K562 (cell line): Measurements from ENCODE around the gene AP3S2. TPM values are rescaled to one million over a fixed set of nuclear protein-coding genes. Genes with fewer than 3 reads are reported as not detected.
A peak's percentile ranks its signal among the peaks of the same experiment; 100 is the strongest.

Source experiments
- ATAC-seq: fragments of 200-7000 bp; cut with Tn5 transposase; 3 replicates; pipeline ENCODE4 v1.9.1; 2020; ENCODE audit warnings: moderate library complexity
- BruUV-seq: library from RNA; stranded (reverse); fragments of 400-500 nt; replicated peaks from 2 replicates; lab custom pipeline; 2021; lab: Mats Ljungman, UMichigan
- CTCF ChIA-PET: fragments of 300-600 bp; formaldehyde crosslinking; extraction: SDS; loops from one replicate; lab custom pipeline; 2021; ENCODE audit warnings: low intra/inter-chr PET ratio; lab: Yijun Ruan, JAX
- POLR2A ChIA-PET: fragments of 300-600, 350-650 bp; sonication (Branson Sonifier 250); formaldehyde crosslinking; extraction: SDS; loops from one replicate; lab custom pipeline; 2021; ENCODE audit warnings: antibody characterized with exemption, inconsistent platforms; lab: Yijun Ruan, JAX
- DNase-seq, 4 experiments: peaks; one replicate each; pipeline versions ENCODE4 v3.0.0 to v3.0.0-alpha.2; 2011 to 2018; ENCODE audit warnings: low spot score in 3 of 4, mixed read lengths in 3 of 4; ENCODE audit errors: extremely low read depth in 1 of 4
- FAIRE-seq: peaks from 2 replicates; lab custom pipeline; 2011; peaks lifted over from hg19 to GRCh38; lab: Jason Lieb, UNC
- H2AFZ ChIP-seq: 2 replicates; pipeline ENCODE4 v1.6.0; 2011; ENCODE audit warnings: low read depth, low read length, control low read depth, inconsistent platforms
- H3K27ac ChIP-seq: fragments of 200-600 bp; 3 replicates; pipeline ENCODE4 v1.8.0; 2011; ENCODE audit warnings: low read depth, mild to moderate bottlenecking, control low read depth, inconsistent platforms, low read length, moderate library complexity, mixed read lengths; ENCODE audit errors: extremely low read depth
- H3K27me3 ChIP-seq, 2 experiments: fragments of 300-600 bp in 1 of 2; 2 replicates in 1 of 2; 3 replicates in 1 of 2; pipeline versions ENCODE4 v1.6.0 to v1.8.0; 2011; ENCODE audit warnings: inconsistent platforms in 2 of 2, low read length in 2 of 2, mild to moderate bottlenecking in 1 of 2, mixed read lengths in 1 of 2, moderate library complexity in 1 of 2; ENCODE audit not compliant: control insufficient read depth in 2 of 2, insufficient read depth in 2 of 2
- H3K36me3 ChIP-seq: fragments of 300-600 bp; 3 replicates; pipeline ENCODE4 v1.8.0; 2011; ENCODE audit warnings: mild to moderate bottlenecking, low read length, inconsistent platforms; ENCODE audit not compliant: control insufficient read depth, insufficient read depth
- H3K4me1 ChIP-seq, 2 experiments: fragments of 200-600 bp in 1 of 2; replicated peaks in 1 of 2; 2 replicates in 1 of 2; 3 replicates in 1 of 2; pipeline versions ENCODE4 v1.5.1 to v1.8.0; 2011; ENCODE audit warnings: inconsistent platforms in 2 of 2, low read length in 2 of 2, mild to moderate bottlenecking in 1 of 2, mixed read lengths in 1 of 2, moderate library complexity in 1 of 2; ENCODE audit not compliant: control insufficient read depth in 2 of 2, insufficient read depth in 2 of 2
- H3K4me2 ChIP-seq: 2 replicates; pipeline ENCODE4 v1.6.1; 2011; ENCODE audit warnings: low read length, control low read depth, inconsistent platforms, mixed read lengths; ENCODE audit not compliant: insufficient read depth
- H3K4me3 ChIP-seq: fragments of 200-600 bp; sonication (generic), shearing (Covaris generic); 2 replicates; pipeline ENCODE4 v1.5.1; 2016; ENCODE audit warnings: control low read depth, inconsistent platforms
- H3K79me2 ChIP-seq: fragments of 200-600 bp; 3 replicates; pipeline ENCODE4 v1.8.0; 2011; ENCODE audit warnings: low read length, inconsistent platforms; ENCODE audit not compliant: control insufficient read depth, insufficient read depth
- H3K9ac ChIP-seq, 2 experiments: 2 replicates each; pipeline versions ENCODE4 v1.6.0 to v1.6.1; 2011; ENCODE audit warnings: low read depth in 2 of 2, low read length in 2 of 2, control low read depth in 1 of 2, inconsistent platforms in 1 of 2, mild to moderate bottlenecking in 1 of 2, mixed read lengths in 1 of 2; ENCODE audit not compliant: insufficient read depth in 1 of 2
- H3K9me1 ChIP-seq: one replicate; pipeline ENCODE4 v1.6.0; 2011; ENCODE audit warnings: inconsistent platforms, mild to moderate bottlenecking, low read length, moderate library complexity; ENCODE audit not compliant: control insufficient read depth, insufficient read depth
- H3K9me3 ChIP-seq: replicated peaks from 2 replicates; pipeline ENCODE4 v1.5.1; 2011; ENCODE audit warnings: low read depth, low read length, inconsistent platforms; ENCODE audit not compliant: control insufficient read depth, insufficient read depth
- H4K20me1 ChIP-seq: replicated peaks from 2 replicates; pipeline ENCODE4 v1.6.1; 2011; ENCODE audit warnings: low read length, inconsistent platforms, mixed read lengths; ENCODE audit not compliant: control insufficient read depth, insufficient read depth
- CAMTA2 ChIP-seq: fragments of 250-450 bp; sonication (Bioruptor Pico); conservative IDR thresholded peaks from 2 replicates; pipeline ENCODE4 v1.5.1; 2022
- CHD1 ChIP-seq: fragments of 200-600 bp; sonication (generic); IDR thresholded peaks from one replicate; pipeline ENCODE4 v1.6.1; 2012; ENCODE audit warnings: mild to moderate bottlenecking, moderate library complexity, low read length, inconsistent platforms
- ERF ChIP-seq: fragments of 450-650 bp; formaldehyde crosslinking; IDR thresholded peaks from 2 replicates; pipeline ENCODE4 v1.4.0; 2020; ENCODE audit warnings: mild to moderate bottlenecking, mixed read lengths
- HDAC8 ChIP-seq: fragments of 450-650 bp; IDR thresholded peaks from 2 replicates; pipeline ENCODE4 v1.6.1; 2016; ENCODE audit warnings: mild to moderate bottlenecking, missing genetic modification characterization, moderate library complexity, missing compliant biosample characterization
- KLF6 ChIP-seq: fragments of 250-450 bp; sonication (Bioruptor Pico); IDR thresholded peaks from 2 replicates; pipeline ENCODE4 v1.4.0; 2020; ENCODE audit warnings: mild to moderate bottlenecking, moderate library complexity, borderline replicate concordance
- MTA3 ChIP-seq: fragments of 450-650 bp; formaldehyde crosslinking; IDR thresholded peaks from 2 replicates; pipeline ENCODE4 v1.6.1; 2017; ENCODE audit warnings: mild to moderate bottlenecking, borderline replicate concordance
- MTF1 ChIP-seq: fragments of 250-450 bp; sonication (Bioruptor Pico); IDR thresholded peaks from 2 replicates; pipeline ENCODE4 v1.9.0; 2021; ENCODE audit warnings: moderate library complexity, mild to moderate bottlenecking, inconsistent platforms, borderline replicate concordance
- NR4A1 ChIP-seq, 2 experiments: fragments of 250-450 bp in 1 of 2; fragments of 450-650 bp in 1 of 2; sonication (Bioruptor Pico) in 1 of 2; IDR thresholded peaks; 2 replicates each; pipeline versions ENCODE4 v1.4.0 to v1.6.1; 2016 to 2020; ENCODE audit warnings: mild to moderate bottlenecking in 2 of 2, missing compliant biosample characterization in 1 of 2, missing genetic modification characterization in 1 of 2, moderate library complexity in 1 of 2
- RBBP5 ChIP-seq: fragments of 200-600 bp; sonication (generic); IDR thresholded peaks from 2 replicates; pipeline ENCODE4 v1.6.1; 2012; ENCODE audit warnings: borderline replicate concordance, mild to moderate bottlenecking, low read length, control low read depth, inconsistent platforms; ENCODE audit not compliant: insufficient read depth, poor library complexity, severe bottlenecking
- SMAD3 ChIP-seq: fragments of 450-650 bp; formaldehyde crosslinking; conservative IDR thresholded peaks from 2 replicates; pipeline ENCODE4 v1.4.0; 2020; ENCODE audit warnings: mild to moderate bottlenecking
- SMAD4 ChIP-seq: fragments of 250-450 bp; sonication (Bioruptor Pico); conservative IDR thresholded peaks from 2 replicates; pipeline ENCODE4 v1.8.0; 2021; ENCODE audit warnings: inconsistent platforms, mild to moderate bottlenecking, moderate library complexity
- ZNF263 ChIP-seq: sonication (generic); formaldehyde crosslinking; IDR thresholded peaks from 2 replicates; pipeline ENCODE4 v1.8.0; 2022; ENCODE audit warnings: mild to moderate bottlenecking, missing genetic modification reagents, borderline replicate concordance
- WGBS: fragments of 100-300 bp; shearing (Covaris generic); methylation state at CpG from one replicate; pipeline ENCODE4 v1.1.6; 2016; ENCODE audit warnings: low coverage, mixed read lengths; ENCODE audit not compliant: insufficient coverage; ENCODE audit errors: missing lambda C conversion rate; 5-methylcytosine and 5-hydroxymethylcytosine counted together
- in situ Hi-C: fragments of 300-500 bp; cut with MboI; formaldehyde crosslinking; loops from 4 replicates; pipeline ENCODE4 v1.15.0; 2018; ENCODE audit warnings: inconsistent platforms, mixed read lengths
- intact Hi-C: fragments of 100-400 bp; cut with micrococcal nuclease; formaldehyde crosslinking; loops from 2 replicates; pipeline ENCODE4 v1.14.2; 2022
- polyA plus RNA-seq, 8 experiments: library from polyadenylated mRNA; depleted of rRNA in 4 of 8; stranded (reverse) in 5 of 8; unstranded in 3 of 8; fragments of >200 nt; fragmentation: Nextera tagmentation in 2 of 8; fragmentation: Illumina TruSeq in 1 of 8; extraction: Ambion mirVana in 2 of 8; extraction: Trizol in 1 of 8; gene quantifications; 2 replicates each; pipeline versions ENCODE4 v1.2.1 to v1.2.3, GENCODE V29; 2011 to 2014; ENCODE audit warnings: inconsistent platforms in 1 of 8, missing spikeins in 1 of 8
- total RNA-seq, 7 experiments: library from RNA; depleted of rRNA in 6 of 7; stranded (reverse); fragments of >200 nt in 6 of 7; fragmentation: Illumina TruSeq in 2 of 7; extraction: Trizol in 2 of 7; gene quantifications; 2 replicates each; pipeline versions ENCODE4 v1.2.1 to v1.2.3, GENCODE V29; 2011 to 2021; ENCODE audit warnings: low replicate concordance in 1 of 7
- TF ChIP-seq, protein P1 (sequence below): IDR thresholded peaks from 3 replicates; pipeline ENCODE4 v1.6.1; 2011; ENCODE audit warnings: borderline replicate concordance, mild to moderate bottlenecking; ENCODE audit not compliant: insufficient read length, insufficient read depth

AP3S2 gene
- total and polyA plus RNA-seq, 9 of the 15 experiments (the other 6 are each of a cell fraction or from before 2014, with no cell fraction given), result 16.4 to 54.1 (median 37.4) TPM

DNA sequence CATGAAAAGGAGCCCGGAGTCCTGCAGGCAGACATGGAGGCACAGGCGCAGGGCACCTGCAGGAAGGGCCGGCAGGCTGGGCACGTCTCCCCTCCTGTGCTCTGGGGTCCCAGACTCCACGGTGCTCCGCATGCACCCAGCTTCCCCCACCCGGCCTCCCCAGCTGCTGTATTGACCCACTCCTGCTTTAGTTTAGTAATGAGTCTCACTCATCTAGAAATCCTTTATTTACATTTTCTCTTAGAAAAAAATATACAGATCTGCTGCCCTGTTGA lies 109.2 kb downstream of the AP3S2 start:
- in situ Hi-C loops, result loop anchor here (10.0 kb wide), 1 partner anchor 450 kb away; the partner anchor contains the start of genes CIB1 and GDPGP1

DNA sequence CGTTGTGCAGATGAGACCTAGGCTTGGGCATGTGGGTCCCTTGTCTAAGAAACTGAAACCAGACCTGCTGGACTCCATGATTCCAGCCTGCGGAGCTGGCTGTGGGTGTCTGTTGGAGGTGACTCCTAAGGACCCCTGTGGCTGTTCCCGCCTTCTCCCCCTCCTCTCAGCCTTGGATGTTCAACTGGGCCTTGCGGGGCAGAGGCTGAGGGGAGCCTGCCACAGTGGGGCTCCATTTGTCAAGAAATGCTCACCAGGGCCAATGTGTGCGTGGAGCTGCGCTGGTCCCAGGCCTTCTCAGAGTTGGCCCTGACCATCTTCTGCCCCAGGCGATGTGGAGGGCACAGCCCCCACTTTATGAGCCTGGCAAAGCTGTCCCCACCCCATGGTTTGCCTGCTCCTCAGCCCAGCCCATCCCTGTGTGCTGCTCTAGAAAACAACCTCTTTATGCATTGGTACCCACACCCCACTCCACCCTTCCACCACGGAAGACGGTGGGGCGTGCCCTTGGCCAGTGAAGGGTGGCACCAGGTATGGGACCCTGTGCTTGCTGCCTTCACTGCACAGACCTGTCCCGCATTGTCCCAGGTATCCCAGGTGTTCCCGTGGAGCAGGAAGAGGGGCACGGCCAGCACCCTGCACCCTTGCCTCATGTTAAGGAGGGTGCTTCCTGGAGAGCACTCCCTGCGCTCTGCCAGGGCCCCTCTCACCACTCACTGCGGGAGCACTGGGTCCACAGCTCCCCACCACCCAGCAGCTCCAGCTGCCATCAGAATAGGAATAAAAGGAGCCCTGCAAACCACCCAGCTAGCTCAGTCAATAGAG lies 109.7 kb downstream of the AP3S2 start:
- in situ Hi-C loops, result loop anchor here (10.0 kb wide), 1 partner anchor 451 kb away; the partner anchor contains the start of genes CIB1 and GDPGP1
- BruUV-seq, result no TSS peak
- TF ChIP-seq MTF1 (no peak), SMAD3 (CRISPR knock-in tag) (no peak), ZNF263 (no peak), ERF (peak; percentile 78; the same call in 1 of the 2 replicates), CHD1 (no peak), KLF6 (CRISPR knock-in tag) (0 out of 2 replicates have a peak, but pooled peaks have one; percentile 4), CAMTA2 (no peak), NR4A1 (CRISPR knock-in tag; IDR thresholded peaks at IDR 0.05) (no peak), NR4A1 (tag; IDR thresholded peaks at IDR 0.05) (0 out of 2 replicates have a peak, but pooled peaks have one; percentile 29), SMAD4 (CRISPR knock-in tag) (no peak)
- TF ChIP-seq, protein P1, sequence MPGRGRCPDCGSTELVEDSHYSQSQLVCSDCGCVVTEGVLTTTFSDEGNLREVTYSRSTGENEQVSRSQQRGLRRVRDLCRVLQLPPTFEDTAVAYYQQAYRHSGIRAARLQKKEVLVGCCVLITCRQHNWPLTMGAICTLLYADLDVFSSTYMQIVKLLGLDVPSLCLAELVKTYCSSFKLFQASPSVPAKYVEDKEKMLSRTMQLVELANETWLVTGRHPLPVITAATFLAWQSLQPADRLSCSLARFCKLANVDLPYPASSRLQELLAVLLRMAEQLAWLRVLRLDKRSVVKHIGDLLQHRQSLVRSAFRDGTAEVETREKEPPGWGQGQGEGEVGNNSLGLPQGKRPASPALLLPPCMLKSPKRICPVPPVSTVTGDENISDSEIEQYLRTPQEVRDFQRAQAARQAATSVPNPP, result no peak

More for the DNA sequence above, 109.2 kb downstream of the AP3S2 start:
- no TSS peak for BruUV-seq
- Histone ChIP-seq H2AFZ (no peak overlapping the region), H3K79me2 (no peaks in the 10 kb centered on the region), H3K9ac (no peak overlapping the region), H3K4me3 (no peak overlapping the region), H3K36me3 (no peaks in the 10 kb centered on the region), H3K9me1 (no peaks in the 10 kb centered on the region), H3K4me2 (no peak overlapping the region), H4K20me1 (no peaks in the 10 kb centered on the region), H3K27ac (no peak overlapping the region), H3K27me3 (no peaks in the 10 kb centered on the region), H3K9me3 (no peaks in the 10 kb centered on the region; the same call in 1 of the 2 replicates), H3K4me1 (peaks cover 35 to 37% of the 10 kb centered on the region in 2 experiments)
- ATAC-seq (no peak), FAIRE-seq (no peak), DNase-seq (no peak)
- POLR2A ChIA-PET, result interaction anchor here (0.6 to 1.4 kb wide), 2 partner anchors 22 to 109 kb away, joined by 4 read pairs; partner anchors contain the start of gene AP3S2
- CTCF ChIA-PET, result no interaction called here
- no peak for TF ChIP-seq RBBP5
- no peak for TF ChIP-seq MTA3
- TF ChIP-seq HDAC8 (tag), result no peak
- intact Hi-C loops, result no loop called here
- WGBS, result 85% methylated on average over 7 of the region's 7 CpGs

More for the DNA sequence above, 109.7 kb downstream of the AP3S2 start:
- H3K4me2 ChIP-seq, result no peak overlapping the region
- H3K9me3 ChIP-seq, result no peaks in the 10 kb centered on the region; the same call in 1 of the 2 replicates
- no peaks in the 10 kb centered on the region for H3K27me3 ChIP-seq
- 75% methylated on average over 12 of the region's 15 CpGs for WGBS
- ATAC-seq (peak; percentile 28), FAIRE-seq (no peak), DNase-seq (no peak)
- no peak overlapping the region for H3K4me3 ChIP-seq
- peak overlapping the region in 1 of 2 experiments; percentile 65; a peak in 1 of 4 replicates for H3K9ac ChIP-seq
- ChIA-PET POLR2A (interaction anchor here (0.7 to 1.7 kb wide), 4 partner anchors 15 to 110 kb away, joined by 3 to 5 read pairs (median 4); partner anchors contain the start of gene AP3S2), CTCF (no interaction called here)
- H4K20me1 ChIP-seq, result no peaks in the 10 kb centered on the region
- H3K36me3 ChIP-seq, result no peaks in the 10 kb centered on the region
- peak overlapping the region; percentile 77; the same call in 2 of the 3 replicates for H3K27ac ChIP-seq
- peak overlapping the region; percentile 86 for H2AFZ ChIP-seq
- intact Hi-C loops, result loop anchor here (2.0 kb wide), 1 partner anchor 31 kb away; the partner anchor contains the start of gene ANPEP
- no peaks in the 10 kb centered on the region for H3K79me2 ChIP-seq
- no peaks in the 10 kb centered on the region for H3K9me1 ChIP-seq
- peaks cover 35 to 37% of the 10 kb centered on the region in 2 experiments for H3K4me1 ChIP-seq
